GM21786 (cell line): ENCODE data around the gene CCDC157.
A peak's percentile ranks its signal among the peaks of the same experiment; 100 is the strongest.
"Not testable (repeated sequence)": the region's sequence is repeated elsewhere in the genome, so short reads cannot be mapped to it uniquely, and the experiment has no call there.

Source experiments
- ATAC-seq: cut with Tn5 transposase; IDR thresholded peaks from one replicate; pipeline ENCODE4 v1.9.1; 2021; ENCODE audit not compliant: unreplicated experiment

Gene CCDC157

GRCh38 chr22:30325724-30326254 lies 31.0 kb upstream of the CCDC157 start:
- no peak for ATAC-seq

GRCh38 chr22:30326255-30326705 lies 30.5 kb upstream of the CCDC157 start:
- ATAC-seq: peak; percentile 22

- peak; percentile 80 for ATAC-seq
Observed at GRCh38 chr22:30326706-30327362, 30.0 kb upstream of the CCDC157 start, which contains the start of gene TBC1D10A. TBC1D10A (minus strand) TSS chr22:30326941; CDS start chr22:30326881, 60 bp downstream.

- no peak for ATAC-seq
Observed at GRCh38 chr22:30327864-30328345, 28.9 kb upstream of the CCDC157 start.

GRCh38 chr22:30328466-30329049 lies 28.2 kb upstream of the CCDC157 start:
- ATAC-seq: no peak

- no peak for ATAC-seq
Observed at GRCh38 chr22:30332551-30332950, 24.3 kb upstream of the CCDC157 start.

- no peak for ATAC-seq
Observed at GRCh38 chr22:30332994-30333706, 23.7 kb upstream of the CCDC157 start.

GRCh38 chr22:30333707-30334087 lies 23.1 kb upstream of the CCDC157 start:
- ATAC-seq: no peak

- no peak for ATAC-seq
Observed at GRCh38 chr22:30334646-30335045, 22.2 kb upstream of the CCDC157 start.

- ATAC-seq: no peak
Observed at GRCh38 chr22:30335236-30335635, 21.6 kb upstream of the CCDC157 start.

- no peak for ATAC-seq
Observed at GRCh38 chr22:30336752-30337460, 19.9 kb upstream of the CCDC157 start.

GRCh38 chr22:30337461-30337778 lies 19.4 kb upstream of the CCDC157 start:
- no peak for ATAC-seq

GRCh38 chr22:30338341-30338740 lies 18.5 kb upstream of the CCDC157 start:
- not testable (repeated sequence) for ATAC-seq

- no peak for ATAC-seq
Observed at GRCh38 chr22:30338802-30339201, 18.0 kb upstream of the CCDC157 start.

GRCh38 chr22:30340911-30341685 lies 15.7 kb upstream of the CCDC157 start:
- no peak for ATAC-seq

GRCh38 chr22:30344447-30345200 lies 12.2 kb upstream of the CCDC157 start:
- no peak for ATAC-seq

- ATAC-seq: no peak
Observed at GRCh38 chr22:30347255-30347892, 9.4 kb upstream of the CCDC157 start.

- ATAC-seq: no peak
Observed at GRCh38 chr22:30348404-30348803, 8.4 kb upstream of the CCDC157 start.

GRCh38 chr22:30348809-30349208 lies 8.0 kb upstream of the CCDC157 start:
- ATAC-seq: no peak
